GM12878 (cell line): ENCODE measurements around the gene RAB8A. TPM values are rescaled to one million over a fixed set of nuclear protein-coding genes. Genes with fewer than 3 reads are reported as not detected.

Experiments
- ASH2L ChIP-seq: fragments of 300-600, 200-600 bp; sonication (generic); IDR thresholded peaks from 2 replicates; pipeline ENCODE4 v1.6.1; 2017; ENCODE audit warnings: low read depth, mild to moderate bottlenecking, borderline replicate concordance
- ETV6 ChIP-seq, 2 experiments: fragments of 450-650 bp in 1 of 2; IDR thresholded peaks in 1 of 2; conservative IDR thresholded peaks in 1 of 2; 2 replicates each; pipeline ENCODE4 v1.6.1; 2014; ENCODE audit warnings: antibody characterized with exemption in 1 of 2, borderline replicate concordance in 1 of 2, low read depth in 1 of 2, mild to moderate bottlenecking in 1 of 2, moderate library complexity in 1 of 2
- FOS ChIP-seq: IDR thresholded peaks from 3 replicates; pipeline ENCODE4 v1.6.1; 2011; ENCODE audit warnings: borderline replicate concordance; ENCODE audit not compliant: insufficient read length; ENCODE audit errors: extremely low read depth
- MYC ChIP-seq: IDR thresholded peaks from 2 replicates; pipeline ENCODE4 v1.6.1; 2011; ENCODE audit warnings: mild to moderate bottlenecking, low read length, moderate library complexity, inconsistent platforms; ENCODE audit not compliant: insufficient read depth, insufficient replicate concordance, insufficient read length, severe bottlenecking
- RAD51 ChIP-seq: fragments of 450-650 bp; IDR thresholded peaks from 2 replicates; pipeline ENCODE4 v1.6.1; 2016; ENCODE audit warnings: moderate library complexity, mild to moderate bottlenecking, inconsistent platforms
- SMAD5 ChIP-seq: IDR thresholded peaks from 2 replicates; pipeline ENCODE4 v1.6.1; 2016; ENCODE audit warnings: antibody characterized with exemption, low read depth
- SP1 ChIP-seq: IDR thresholded peaks from one replicate; pipeline ENCODE4 v1.6.1; 2011; ENCODE audit warnings: low read depth, low read length
- SRF ChIP-seq, 2 experiments: IDR thresholded peaks; 2 replicates each; pipeline ENCODE4 v1.6.1; 2011; ENCODE audit warnings: low read depth in 2 of 2, low read length in 2 of 2, mild to moderate bottlenecking in 1 of 2, moderate library complexity in 1 of 2
- SUPT20H ChIP-seq: IDR thresholded peaks from 2 replicates; pipeline ENCODE4 v1.6.1; 2011; ENCODE audit warnings: low read depth, mild to moderate bottlenecking, low read length, moderate library complexity, borderline replicate concordance; ENCODE audit not compliant: control insufficient read depth
- TBL1XR1 ChIP-seq: IDR thresholded peaks from 2 replicates; pipeline ENCODE4 v1.6.1; 2012; ENCODE audit warnings: low read depth, low read length, improper control_type of control experiment
- ZSCAN29 ChIP-seq: fragments of 450-650 bp; IDR thresholded peaks from 2 replicates; pipeline ENCODE4 v1.6.1; 2017; ENCODE audit warnings: mild to moderate bottlenecking, moderate library complexity
- polyA plus RNA-seq, 11 experiments: library from polyadenylated mRNA; depleted of rRNA in 4 of 11; unstranded in 6 of 11; stranded (reverse) in 5 of 11; fragments of >200 nt; fragmentation: Nextera tagmentation in 4 of 11; fragmentation: Illumina TruSeq in 1 of 11; extraction: Ambion mirVana in 4 of 11; extraction: Trizol in 1 of 11; gene quantifications; 1 replicate in 1 of 11; 2 replicates in 10 of 11; pipeline versions ENCODE4 v1.2.1 to v1.2.3, GENCODE V29; 2011 to 2016; ENCODE audit warnings: inconsistent platforms in 2 of 11, missing spikeins in 2 of 11, low read depth in 1 of 11
- total RNA-seq, 4 experiments: library from RNA; depleted of rRNA in 3 of 4; stranded (reverse); fragments of >200 nt in 3 of 4; fragmentation: Illumina TruSeq in 1 of 4; extraction: Trizol in 1 of 4; gene quantifications; 2 replicates each; pipeline versions ENCODE4 v1.2.1 to v1.2.3, GENCODE V29; 2013 to 2021
- TF ChIP-seq, protein P1 (sequence below): fragments of 150-350 bp; IDR thresholded peaks from 2 replicates; pipeline ENCODE4 v1.6.1; 2014; ENCODE audit warnings: mild to moderate bottlenecking, low read depth, low read length
- TF ChIP-seq, protein P2 (sequence below): fragments of 450-650 bp; IDR thresholded peaks from 2 replicates; pipeline ENCODE4 v1.6.1; 2018; ENCODE audit warnings: borderline replicate concordance, mild to moderate bottlenecking; ENCODE audit not compliant: partially characterized antibody
- TF ChIP-seq, protein P3 (sequence below): IDR thresholded peaks from 2 replicates; pipeline ENCODE4 v1.6.1; 2012; ENCODE audit warnings: low read length, inconsistent platforms
- TF ChIP-seq, protein P4 (sequence below): IDR thresholded peaks from 2 replicates; pipeline ENCODE4 v1.6.1; 2011; ENCODE audit warnings: borderline replicate concordance, low read depth, mild to moderate bottlenecking, moderate library complexity, low read length; ENCODE audit not compliant: insufficient read depth, poor library complexity, severe bottlenecking
- TF ChIP-seq, protein P5 (sequence below): IDR thresholded peaks from 2 replicates; pipeline ENCODE4 v1.6.1; 2011; ENCODE audit warnings: mild to moderate bottlenecking, low read depth, low read length, moderate library complexity; ENCODE audit not compliant: insufficient replicate concordance
- TF ChIP-seq, protein P6 (sequence below): fragments of 450-650 bp; formaldehyde crosslinking; IDR thresholded peaks from 2 replicates; pipeline ENCODE4 v1.4.0; 2020; ENCODE audit warnings: mild to moderate bottlenecking, moderate library complexity

The RAB8A gene
- total and polyA plus RNA-seq, 10 of the 15 experiments (the other 5 are each of a cell fraction or from before 2014, with no cell fraction given): 23.9 to 314 (median 185) TPM

DNA sequence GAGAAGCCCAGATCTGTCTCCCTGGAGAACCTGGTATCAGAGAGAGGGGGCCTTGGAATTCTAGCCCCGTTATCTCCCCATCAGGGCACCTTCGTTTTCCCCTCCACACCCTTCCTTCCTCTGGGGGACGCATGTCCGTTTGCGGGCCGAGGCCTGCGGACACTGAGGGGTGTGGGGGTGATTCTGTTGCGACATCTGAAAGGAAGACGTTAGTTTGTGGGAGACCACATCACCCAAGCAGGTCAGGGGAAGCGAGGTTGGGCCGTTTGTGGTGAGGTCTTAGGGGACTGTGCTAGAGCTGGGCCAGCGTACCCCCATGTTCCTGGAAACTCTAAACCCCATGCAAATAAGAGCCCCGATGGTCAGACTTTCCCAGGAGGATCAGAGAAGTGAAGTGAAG is 28.1 kb downstream of the RAB8A start (continued):
- TF ChIP-seq FOS (no peak), ASH2L (no peak), RAD51 (no peak), SP1 (peak; percentile 63), ZSCAN29 (no peak), TBL1XR1 (no peak), SUPT20H (no peak), ETV6 (conservative IDR thresholded peaks at IDR 0.05 in 1 of 2, IDR thresholded peaks at IDR 0.05 in 1 of 2; ENCODE audit: borderline replicate concordance in 1 of 2, low read depth in 1 of 2) (peak in 1 of 2 experiments; percentile 66; a peak in 2 of 4 replicates), MYC (no peak), SRF (IDR thresholded peaks at IDR 0.05; ENCODE audit: low read depth in 2 of 2, low read length in 2 of 2) (no peak), SMAD5 (no peak)
- TF ChIP-seq, protein P1, sequence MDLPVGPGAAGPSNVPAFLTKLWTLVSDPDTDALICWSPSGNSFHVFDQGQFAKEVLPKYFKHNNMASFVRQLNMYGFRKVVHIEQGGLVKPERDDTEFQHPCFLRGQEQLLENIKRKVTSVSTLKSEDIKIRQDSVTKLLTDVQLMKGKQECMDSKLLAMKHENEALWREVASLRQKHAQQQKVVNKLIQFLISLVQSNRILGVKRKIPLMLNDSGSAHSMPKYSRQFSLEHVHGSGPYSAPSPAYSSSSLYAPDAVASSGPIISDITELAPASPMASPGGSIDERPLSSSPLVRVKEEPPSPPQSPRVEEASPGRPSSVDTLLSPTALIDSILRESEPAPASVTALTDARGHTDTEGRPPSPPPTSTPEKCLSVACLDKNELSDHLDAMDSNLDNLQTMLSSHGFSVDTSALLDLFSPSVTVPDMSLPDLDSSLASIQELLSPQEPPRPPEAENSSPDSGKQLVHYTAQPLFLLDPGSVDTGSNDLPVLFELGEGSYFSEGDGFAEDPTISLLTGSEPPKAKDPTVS: no peak
- TF ChIP-seq, protein P2, sequence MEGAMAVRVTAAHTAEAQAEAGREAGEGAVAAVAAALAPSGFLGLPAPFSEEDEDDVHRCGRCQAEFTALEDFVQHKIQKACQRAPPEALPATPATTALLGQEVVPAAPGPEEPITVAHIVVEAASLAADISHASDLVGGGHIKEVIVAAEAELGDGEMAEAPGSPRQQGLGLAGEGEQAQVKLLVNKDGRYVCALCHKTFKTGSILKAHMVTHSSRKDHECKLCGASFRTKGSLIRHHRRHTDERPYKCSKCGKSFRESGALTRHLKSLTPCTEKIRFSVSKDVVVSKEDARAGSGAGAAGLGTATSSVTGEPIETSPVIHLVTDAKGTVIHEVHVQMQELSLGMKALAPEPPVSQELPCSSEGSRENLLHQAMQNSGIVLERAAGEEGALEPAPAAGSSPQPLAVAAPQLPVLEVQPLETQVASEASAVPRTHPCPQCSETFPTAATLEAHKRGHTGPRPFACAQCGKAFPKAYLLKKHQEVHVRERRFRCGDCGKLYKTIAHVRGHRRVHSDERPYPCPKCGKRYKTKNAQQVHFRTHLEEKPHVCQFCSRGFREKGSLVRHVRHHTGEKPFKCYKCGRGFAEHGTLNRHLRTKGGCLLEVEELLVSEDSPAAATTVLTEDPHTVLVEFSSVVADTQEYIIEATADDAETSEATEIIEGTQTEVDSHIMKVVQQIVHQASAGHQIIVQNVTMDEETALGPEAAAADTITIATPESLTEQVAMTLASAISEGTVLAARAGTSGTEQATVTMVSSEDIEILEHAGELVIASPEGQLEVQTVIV: no peak
- TF ChIP-seq, protein P3, sequence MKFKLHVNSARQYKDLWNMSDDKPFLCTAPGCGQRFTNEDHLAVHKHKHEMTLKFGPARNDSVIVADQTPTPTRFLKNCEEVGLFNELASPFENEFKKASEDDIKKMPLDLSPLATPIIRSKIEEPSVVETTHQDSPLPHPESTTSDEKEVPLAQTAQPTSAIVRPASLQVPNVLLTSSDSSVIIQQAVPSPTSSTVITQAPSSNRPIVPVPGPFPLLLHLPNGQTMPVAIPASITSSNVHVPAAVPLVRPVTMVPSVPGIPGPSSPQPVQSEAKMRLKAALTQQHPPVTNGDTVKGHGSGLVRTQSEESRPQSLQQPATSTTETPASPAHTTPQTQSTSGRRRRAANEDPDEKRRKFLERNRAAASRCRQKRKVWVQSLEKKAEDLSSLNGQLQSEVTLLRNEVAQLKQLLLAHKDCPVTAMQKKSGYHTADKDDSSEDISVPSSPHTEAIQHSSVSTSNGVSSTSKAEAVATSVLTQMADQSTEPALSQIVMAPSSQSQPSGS: no peak; the same call in 1 of the 2 replicates
- TF ChIP-seq, protein P4, sequence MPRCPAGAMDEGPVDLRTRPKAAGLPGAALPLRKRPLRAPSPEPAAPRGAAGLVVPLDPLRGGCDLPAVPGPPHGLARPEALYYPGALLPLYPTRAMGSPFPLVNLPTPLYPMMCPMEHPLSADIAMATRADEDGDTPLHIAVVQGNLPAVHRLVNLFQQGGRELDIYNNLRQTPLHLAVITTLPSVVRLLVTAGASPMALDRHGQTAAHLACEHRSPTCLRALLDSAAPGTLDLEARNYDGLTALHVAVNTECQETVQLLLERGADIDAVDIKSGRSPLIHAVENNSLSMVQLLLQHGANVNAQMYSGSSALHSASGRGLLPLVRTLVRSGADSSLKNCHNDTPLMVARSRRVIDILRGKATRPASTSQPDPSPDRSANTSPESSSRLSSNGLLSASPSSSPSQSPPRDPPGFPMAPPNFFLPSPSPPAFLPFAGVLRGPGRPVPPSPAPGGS: peak; percentile 57
- TF ChIP-seq, protein P5, sequence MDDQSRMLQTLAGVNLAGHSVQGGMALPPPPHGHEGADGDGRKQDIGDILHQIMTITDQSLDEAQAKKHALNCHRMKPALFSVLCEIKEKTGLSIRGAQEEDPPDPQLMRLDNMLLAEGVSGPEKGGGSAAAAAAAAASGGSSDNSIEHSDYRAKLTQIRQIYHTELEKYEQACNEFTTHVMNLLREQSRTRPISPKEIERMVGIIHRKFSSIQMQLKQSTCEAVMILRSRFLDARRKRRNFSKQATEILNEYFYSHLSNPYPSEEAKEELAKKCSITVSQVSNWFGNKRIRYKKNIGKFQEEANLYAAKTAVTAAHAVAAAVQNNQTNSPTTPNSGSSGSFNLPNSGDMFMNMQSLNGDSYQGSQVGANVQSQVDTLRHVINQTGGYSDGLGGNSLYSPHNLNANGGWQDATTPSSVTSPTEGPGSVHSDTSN: no peak
- TF ChIP-seq, protein P6, sequence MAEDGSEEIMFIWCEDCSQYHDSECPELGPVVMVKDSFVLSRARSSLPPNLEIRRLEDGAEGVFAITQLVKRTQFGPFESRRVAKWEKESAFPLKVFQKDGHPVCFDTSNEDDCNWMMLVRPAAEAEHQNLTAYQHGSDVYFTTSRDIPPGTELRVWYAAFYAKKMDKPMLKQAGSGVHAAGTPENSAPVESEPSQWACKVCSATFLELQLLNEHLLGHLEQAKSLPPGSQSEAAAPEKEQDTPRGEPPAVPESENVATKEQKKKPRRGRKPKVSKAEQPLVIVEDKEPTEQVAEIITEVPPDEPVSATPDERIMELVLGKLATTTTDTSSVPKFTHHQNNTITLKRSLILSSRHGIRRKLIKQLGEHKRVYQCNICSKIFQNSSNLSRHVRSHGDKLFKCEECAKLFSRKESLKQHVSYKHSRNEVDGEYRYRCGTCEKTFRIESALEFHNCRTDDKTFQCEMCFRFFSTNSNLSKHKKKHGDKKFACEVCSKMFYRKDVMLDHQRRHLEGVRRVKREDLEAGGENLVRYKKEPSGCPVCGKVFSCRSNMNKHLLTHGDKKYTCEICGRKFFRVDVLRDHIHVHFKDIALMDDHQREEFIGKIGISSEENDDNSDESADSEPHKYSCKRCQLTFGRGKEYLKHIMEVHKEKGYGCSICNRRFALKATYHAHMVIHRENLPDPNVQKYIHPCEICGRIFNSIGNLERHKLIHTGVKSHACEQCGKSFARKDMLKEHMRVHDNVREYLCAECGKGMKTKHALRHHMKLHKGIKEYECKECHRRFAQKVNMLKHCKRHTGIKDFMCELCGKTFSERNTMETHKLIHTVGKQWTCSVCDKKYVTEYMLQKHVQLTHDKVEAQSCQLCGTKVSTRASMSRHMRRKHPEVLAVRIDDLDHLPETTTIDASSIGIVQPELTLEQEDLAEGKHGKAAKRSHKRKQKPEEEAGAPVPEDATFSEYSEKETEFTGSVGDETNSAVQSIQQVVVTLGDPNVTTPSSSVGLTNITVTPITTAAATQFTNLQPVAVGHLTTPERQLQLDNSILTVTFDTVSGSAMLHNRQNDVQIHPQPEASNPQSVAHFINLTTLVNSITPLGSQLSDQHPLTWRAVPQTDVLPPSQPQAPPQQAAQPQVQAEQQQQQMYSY (CRISPR knock-in tag): no peak
